K562 (cell line): ENCODE measurements around the gene ITK. TPM values are rescaled to one million over a fixed set of nuclear protein-coding genes. Genes with fewer than 3 reads are reported as not detected.

ENCODE experiments used
- ATF3 ChIP-seq, 2 experiments: fragments of 450-650 bp in 1 of 2; sonication (generic) in 1 of 2; formaldehyde crosslinking in 1 of 2; IDR thresholded peaks in 1 of 2; conservative IDR thresholded peaks in 1 of 2; 2 replicates each; pipeline versions ENCODE4 v1.6.1 to v1.8.1; 2016 to 2023; ENCODE audit warnings: mild to moderate bottlenecking in 2 of 2, moderate library complexity in 2 of 2, inconsistent platforms in 1 of 2, missing genetic modification reagents in 1 of 2
- BRF2 ChIP-seq: IDR thresholded peaks from 3 replicates; pipeline ENCODE4 v1.6.1; 2011; ENCODE audit warnings: borderline replicate concordance, mild to moderate bottlenecking; ENCODE audit not compliant: insufficient read length, insufficient read depth
- CBFA2T3 ChIP-seq: fragments of 450-650 bp; IDR thresholded peaks from 2 replicates; pipeline ENCODE4 v1.6.1; 2017
- GABPA ChIP-seq: fragments of 200-800 bp; sonication (Bioruptor generic); conservative IDR thresholded peaks from 2 replicates; pipeline ENCODE4 v1.6.1; 2016; ENCODE audit warnings: low read depth, missing genetic modification characterization, missing compliant biosample characterization
- GTF3C2 ChIP-seq: IDR thresholded peaks from 3 replicates; pipeline ENCODE4 v1.6.1; 2011; ENCODE audit warnings: borderline replicate concordance, mild to moderate bottlenecking, moderate library complexity; ENCODE audit not compliant: insufficient read length; ENCODE audit errors: extremely low read depth
- PRDM10 ChIP-seq: fragments of 450-650 bp; IDR thresholded peaks from 2 replicates; pipeline ENCODE4 v1.6.1; 2018; ENCODE audit not compliant: partially characterized antibody
- ZNF12 ChIP-seq: sonication (generic); formaldehyde crosslinking; IDR thresholded peaks from 2 replicates; pipeline ENCODE4 v1.4.0; 2020; ENCODE audit warnings: mild to moderate bottlenecking, missing genetic modification reagents
- ZNF592 ChIP-seq: fragments of 450-650 bp; IDR thresholded peaks from 2 replicates; pipeline ENCODE4 v1.6.1; 2017; ENCODE audit warnings: antibody characterized with exemption, mild to moderate bottlenecking
- polyA plus RNA-seq, 8 experiments: library from polyadenylated mRNA; depleted of rRNA in 4 of 8; stranded (reverse) in 5 of 8; unstranded in 3 of 8; fragments of >200 nt; fragmentation: Nextera tagmentation in 2 of 8; fragmentation: Illumina TruSeq in 1 of 8; extraction: Ambion mirVana in 2 of 8; extraction: Trizol in 1 of 8; gene quantifications; 2 replicates each; pipeline versions ENCODE4 v1.2.1 to v1.2.3, GENCODE V29; 2011 to 2014; ENCODE audit warnings: inconsistent platforms in 1 of 8, missing spikeins in 1 of 8
- total RNA-seq, 7 experiments: library from RNA; depleted of rRNA in 6 of 7; stranded (reverse); fragments of >200 nt in 6 of 7; fragmentation: Illumina TruSeq in 2 of 7; extraction: Trizol in 2 of 7; gene quantifications; 2 replicates each; pipeline versions ENCODE4 v1.2.1 to v1.2.3, GENCODE V29; 2011 to 2021; ENCODE audit warnings: low replicate concordance in 1 of 7

The ITK gene
- total and polyA plus RNA-seq, 9 of the 15 experiments (the other 6 are each of a cell fraction or from before 2014, with no cell fraction given), result 0.04 to 0.75 TPM; not detected in 7

- peak; percentile 75 for TF ChIP-seq PRDM10
- TF ChIP-seq ZNF592, result no peak
- peak; percentile 61; the same call in 1 of the 2 replicates for TF ChIP-seq GABPA (tag)
- TF ChIP-seq BRF2, result no peak
- TF ChIP-seq GTF3C2, result no peak
- TF ChIP-seq ZNF12 (CRISPR knock-in tag), result no peak
- TF ChIP-seq CBFA2T3, result no peak
- peak; percentile 8; the same call in 1 of the 2 replicates for TF ChIP-seq ATF3 (IDR thresholded peaks at IDR 0.05)
- TF ChIP-seq ATF3 (CRISPR knock-in tag; conservative IDR thresholded peaks at IDR 0.05), result no peak
Observed at GRCh38 chr5:157217289-157218024, 36.8 kb downstream of the ITK start (continued).
